ENCODE data around the gene NLN.
"Not testable (repeated sequence)": the region's sequence is repeated elsewhere in the genome, so short reads cannot be mapped to it uniquely, and the experiment has no call there.

The NLN gene

GRCh38 chr5:65775476-65775875 is 53.5 kb downstream of the NLN start:
- no peak for DNase-seq

GRCh38 chr5:65776441-65777141 is 54.6 kb downstream of the NLN start:
- DNase-seq, result no peak

GRCh38 chr5:65778126-65778525 is 56.1 kb downstream of the NLN start:
- DNase-seq, result no peak

GRCh38 chr5:65779643-65780042 is 57.6 kb downstream of the NLN start:
- no peak for DNase-seq

- not testable (repeated sequence) for DNase-seq
Measured at GRCh38 chr5:65788296-65788695, 66.3 kb downstream of the NLN start.

GRCh38 chr5:65790371-65791163 is 68.6 kb downstream of the NLN start:
- no peak for DNase-seq

GRCh38 chr5:65791712-65792673 is 70.0 kb downstream of the NLN start:
- DNase-seq, result no peak

GRCh38 chr5:65796269-65796668 is 74.3 kb downstream of the NLN start:
- no peak for DNase-seq

GRCh38 chr5:65796751-65797316 is 74.8 kb downstream of the NLN start:
- DNase-seq, result no peak

GRCh38 chr5:65797481-65797880 is 75.5 kb downstream of the NLN start:
- no peak for DNase-seq

GRCh38 chr5:65799857-65800256 is 77.9 kb downstream of the NLN start:
- DNase-seq, result no peak

- DNase-seq, result no peak
Measured at GRCh38 chr5:65800775-65801174, 78.8 kb downstream of the NLN start.

GRCh38 chr5:65801352-65801783 is 79.4 kb downstream of the NLN start:
- DNase-seq, result no peak

GRCh38 chr5:65802080-65802479 is 80.1 kb downstream of the NLN start:
- no peak for DNase-seq

- DNase-seq, result no peak
Measured at GRCh38 chr5:65802820-65803219, 80.8 kb downstream of the NLN start.

- DNase-seq, result no peak
Measured at GRCh38 chr5:65803699-65804391, 81.8 kb downstream of the NLN start.

GRCh38 chr5:65805089-65805488 is 83.1 kb downstream of the NLN start:
- no peak for DNase-seq

GRCh38 chr5:65807494-65807893 is 85.5 kb downstream of the NLN start:
- DNase-seq, result not testable (repeated sequence)

- peak; percentile 18 to 60 for DNase-seq
Measured at GRCh38 chr5:65808251-65808741, 86.3 kb downstream of the NLN start.

GRCh38 chr5:65808818-65809217 is 86.8 kb downstream of the NLN start:
- DNase-seq, result no peak

- DNase-seq, result peak; percentile 73 to 88
Measured at GRCh38 chr5:65809817-65810531, 88.0 kb downstream of the NLN start.

All from NCI-H446 (cell line).